Ammon's horn (tissue), 1 donor: Measurements from ENCODE around the gene USH1C.

Experiments used
- DNase-seq: peaks from one replicate; pipeline ENCODE4 v3.0.0-alpha.2; 2016; ENCODE audit warnings: low spot score

USH1C gene

GRCh38 chr11:17547051-17547577, 2.9 kb upstream of the USH1C start, which contains the start of gene OTOG:
Gene OTOG (plus strand): TSS chr11:17547259. CDS start chr11:17547373, 114 bp downstream.
- no peak for DNase-seq

- no peak for DNase-seq
These were observed 2.0 kb upstream of the USH1C start for GRCh38 chr11:17546240-17546639.

GRCh38 chr11:17543574-17544180, 539 bp downstream of the USH1C start:
- no peak for DNase-seq

- no peak for DNase-seq
These were observed 1.2 kb downstream of the USH1C start for GRCh38 chr11:17543041-17543440.

GRCh38 chr11:17542249-17542648, 2.0 kb downstream of the USH1C start:
- DNase-seq = no peak

- no peak for DNase-seq
These were observed 2.8 kb downstream of the USH1C start for GRCh38 chr11:17541330-17541885.

GRCh38 chr11:17540807-17541206, 3.4 kb downstream of the USH1C start:
- DNase-seq = no peak

- no peak for DNase-seq
These were observed 5.5 kb downstream of the USH1C start for GRCh38 chr11:17538731-17539130.

- no peak for DNase-seq
These were observed 6.2 kb downstream of the USH1C start for GRCh38 chr11:17538054-17538453.

- no peak for DNase-seq
These were observed 7.0 kb downstream of the USH1C start for GRCh38 chr11:17537261-17537660.

GRCh38 chr11:17535488-17535887, 8.7 kb downstream of the USH1C start:
- peak; percentile 67 for DNase-seq

- DNase-seq = no peak
These were observed 10.3 kb downstream of the USH1C start for GRCh38 chr11:17533778-17534415.

GRCh38 chr11:17533341-17533740, 10.9 kb downstream of the USH1C start:
- DNase-seq = no peak

GRCh38 chr11:17532784-17533183, 11.4 kb downstream of the USH1C start:
- no peak for DNase-seq

GRCh38 chr11:17531636-17532113, 12.5 kb downstream of the USH1C start:
- peak; percentile 64 for DNase-seq

- DNase-seq = no peak
These were observed 13.1 kb downstream of the USH1C start for GRCh38 chr11:17531071-17531600.

GRCh38 chr11:17529844-17530185, 14.4 kb downstream of the USH1C start:
- DNase-seq = peak; percentile 75

GRCh38 chr11:17528906-17529843, 15.0 kb downstream of the USH1C start:
- DNase-seq = peak; percentile 60

- DNase-seq = peak; percentile 76
These were observed 16.0 kb downstream of the USH1C start for GRCh38 chr11:17528181-17528691.

- DNase-seq = no peak
These were observed 16.6 kb downstream of the USH1C start for GRCh38 chr11:17527628-17527995.

GRCh38 chr11:17526931-17527627, 17.1 kb downstream of the USH1C start:
- DNase-seq = no peak
